ENCODE measurements around the gene NHERF2.

- TF ChIP-seq CTCF (conservative IDR thresholded peaks at IDR 0.05; ENCODE audit: low read length) (no peak), EZH2phosphoT487 (IDR thresholded peaks at IDR 0.05; ENCODE audit: borderline replicate concordance) (no peak)
Measured at GRCh38 chr16:1990351-1991134, 36.2 kb upstream of the NHERF2 start.

Data from Loucy (cell line).